M059J (cell line): Measurements from ENCODE around the gene ELOVL2. TPM values are rescaled to one million over a fixed set of nuclear protein-coding genes. Genes with fewer than 3 reads are reported as not detected.

Source experiments
- total RNA-seq: library from RNA; depleted of rRNA; stranded (reverse); fragments of >200 nt; shearing (Covaris generic); gene quantifications from 2 replicates; pipeline ENCODE4 v1.2.3, GENCODE V29; 2014; rRNA removed

The ELOVL2 gene
- total RNA-seq, 1 experiment from 2014 or later, result 6.2 TPM

Other genes with a start within 250 kb of the ELOVL2 start
- gene MAK, start 205.8 kb downstream of the ELOVL2 start, total RNA-seq, result 0.20 and 0.44 TPM in 2 replicates
- not detected in 2 replicates for gene GCM2, start 162.3 kb downstream of the ELOVL2 start, total RNA-seq
- gene SYCP2L, start 157.3 kb downstream of the ELOVL2 start, total RNA-seq, result not detected in 2 replicates
- gene SMIM13, start 49.5 kb upstream of the ELOVL2 start, total RNA-seq, result 16.4 and 26.8 TPM in 2 replicates
- not detected in 2 replicates for gene ERVFRD-1, start 67.4 kb upstream of the ELOVL2 start, total RNA-seq
- 53.5 and 79.4 TPM in 2 replicates for gene NEDD9, start 188.4 kb upstream of the ELOVL2 start, total RNA-seq